Thoracic aorta (tissue), 2 donors: ENCODE results near the gene FBXO38. TPM values are rescaled to one million over a fixed set of nuclear protein-coding genes. Genes with fewer than 3 reads are reported as not detected.

Experiments used
- ATAC-seq: fragments of 150-250 bp; one replicate; pipeline ENCODE4 v1.8.0; 2017; ENCODE audit warnings: low read depth; ENCODE audit not compliant: insufficient number of reproducible peaks, low FRiP score
- DNase-seq: peaks from one replicate; pipeline ENCODE4 v3.0.0-alpha.2; 2020; ENCODE audit warnings: low spot score
- H3K27ac ChIP-seq, 2 donors: fragments of 200-600 bp; sonication (generic); 1 replicate in 1 of 2; 2 replicates in 1 of 2; pipeline ENCODE4 v1.5.1; 2016; ENCODE audit warnings: mild to moderate bottlenecking in 2 of 2, moderate library complexity in 2 of 2
- H3K27me3 ChIP-seq: fragments of 200-600 bp; sonication (generic); replicated peaks from 2 replicates; pipeline ENCODE4 v1.6.0; 2016; ENCODE audit warnings: mild to moderate bottlenecking; ENCODE audit not compliant: insufficient read depth
- H3K36me3 ChIP-seq: fragments of 200-600 bp; sonication (generic); one replicate; pipeline ENCODE4 v1.5.1; 2016
- H3K4me1 ChIP-seq, 2 donors: fragments of 200-600 bp; sonication (generic); 1 replicate in 1 of 2; 2 replicates in 1 of 2; pipeline versions ENCODE4 v1.5.1 to v1.6.0; 2016; ENCODE audit warnings: low read depth in 2 of 2, mild to moderate bottlenecking in 1 of 2; ENCODE audit not compliant: control insufficient read depth in 1 of 2
- H3K4me3 ChIP-seq: fragments of 200-600 bp; sonication (generic); 2 replicates; pipeline ENCODE4 v1.5.1; 2016; ENCODE audit warnings: mild to moderate bottlenecking
- H3K9me3 ChIP-seq: fragments of 200-600 bp; sonication (generic); 2 replicates; pipeline ENCODE4 v1.5.1; 2016
- CTCF ChIP-seq: fragments of 200-600 bp; sonication (generic); IDR thresholded peaks from one replicate; pipeline ENCODE4 v1.5.1; 2019; ENCODE audit warnings: antibody characterized with exemption
- total RNA-seq, 2 donors: library from RNA; depleted of rRNA; stranded (reverse); fragments of >200 nt; gene quantifications; one replicate each; pipeline versions ENCODE4 v1.1.0 to v1.2.3, GENCODE V29; 2016

The FBXO38 gene
- total RNA-seq, 2 donors from 2014 or later: 33.7 to 121 TPM

GRCh38 chr5:148421661-148422060 is 37.9 kb downstream of the FBXO38 start:
- no peak overlapping the region for H3K4me3 ChIP-seq
- no peaks in the 10 kb centered on the region for H3K9me3 ChIP-seq
- TF ChIP-seq CTCF: no peak
- peaks cover 48% of the 10 kb centered on the region for H3K36me3 ChIP-seq
- no peaks in the 10 kb centered on the region for H3K4me1 ChIP-seq
- no peak for DNase-seq
- H3K27me3 ChIP-seq: no peaks in the 10 kb centered on the region
- no peak overlapping the region for H3K27ac ChIP-seq
- no peak for ATAC-seq

- H3K9me3 ChIP-seq: no peaks in the 10 kb centered on the region
- TF ChIP-seq CTCF: no peak
- H3K36me3 ChIP-seq: peaks cover 40% of the 10 kb centered on the region
- no peaks in the 10 kb centered on the region for H3K4me1 ChIP-seq
- no peak overlapping the region for H3K4me3 ChIP-seq
- H3K27me3 ChIP-seq: no peaks in the 10 kb centered on the region
- no peak overlapping the region for H3K27ac ChIP-seq
- DNase-seq: no peak
- no peak for ATAC-seq
Measured at GRCh38 chr5:148425808-148426207, 42.0 kb downstream of the FBXO38 start.

- Histone ChIP-seq H3K36me3 (peaks cover 40% of the 10 kb centered on the region), H3K9me3 (no peaks in the 10 kb centered on the region), H3K4me3 (no peak overlapping the region), H3K27me3 (no peaks in the 10 kb centered on the region), H3K27ac (no peak overlapping the region), H3K4me1 (no peaks in the 10 kb centered on the region)
- TF ChIP-seq CTCF: no peak
- DNase-seq (no peak), ATAC-seq (no peak)
Measured at GRCh38 chr5:148426514-148426913, 42.8 kb downstream of the FBXO38 start.

GRCh38 chr5:148427370-148428042 is 43.7 kb downstream of the FBXO38 start:
- TF ChIP-seq CTCF: no peak
- no peaks in the 10 kb centered on the region for H3K9me3 ChIP-seq
- DNase-seq (no peak), ATAC-seq (no peak)
- no peaks in the 10 kb centered on the region for H3K4me1 ChIP-seq
- H3K27ac ChIP-seq: no peak overlapping the region
- no peaks in the 10 kb centered on the region for H3K27me3 ChIP-seq
- H3K36me3 ChIP-seq: peaks cover 40% of the 10 kb centered on the region
- H3K4me3 ChIP-seq: no peak overlapping the region

GRCh38 chr5:148428848-148429247 is 45.1 kb downstream of the FBXO38 start:
- H3K27ac ChIP-seq: no peak overlapping the region
- peaks cover 37% of the 10 kb centered on the region for H3K36me3 ChIP-seq
- TF ChIP-seq CTCF: no peak

More at GRCh38 chr5:148428848-148429247, 45.1 kb downstream of the FBXO38 start:
- Histone ChIP-seq H3K4me1 (no peaks in the 10 kb centered on the region), H3K9me3 (no peaks in the 10 kb centered on the region), H3K4me3 (no peak overlapping the region), H3K27me3 (no peaks in the 10 kb centered on the region)
- ATAC-seq: no peak
- no peak for DNase-seq
